GM04504 (cell line): ENCODE data around the gene RAX2.
"Not testable (repeated sequence)": the region's sequence is repeated elsewhere in the genome, so short reads cannot be mapped to it uniquely, and the experiment has no call there.

ENCODE experiments used
- DNase-seq: peaks from one replicate; pipeline ENCODE4 v3.0.0-alpha.2; 2012; ENCODE audit warnings: low read depth

The RAX2 gene

GRCh38 chr19:3778104-3778867 is 6.3 kb upstream of the RAX2 start:
- DNase-seq = no peak

- no peak for DNase-seq
Measured at GRCh38 chr19:3776479-3777040, 4.5 kb upstream of the RAX2 start.

GRCh38 chr19:3775831-3776230 is 3.8 kb upstream of the RAX2 start:
- DNase-seq = no peak

- DNase-seq = no peak
Measured at GRCh38 chr19:3775374-3775711, 3.3 kb upstream of the RAX2 start.

GRCh38 chr19:3774621-3775373 is 2.8 kb upstream of the RAX2 start:
- DNase-seq = no peak

DNA sequence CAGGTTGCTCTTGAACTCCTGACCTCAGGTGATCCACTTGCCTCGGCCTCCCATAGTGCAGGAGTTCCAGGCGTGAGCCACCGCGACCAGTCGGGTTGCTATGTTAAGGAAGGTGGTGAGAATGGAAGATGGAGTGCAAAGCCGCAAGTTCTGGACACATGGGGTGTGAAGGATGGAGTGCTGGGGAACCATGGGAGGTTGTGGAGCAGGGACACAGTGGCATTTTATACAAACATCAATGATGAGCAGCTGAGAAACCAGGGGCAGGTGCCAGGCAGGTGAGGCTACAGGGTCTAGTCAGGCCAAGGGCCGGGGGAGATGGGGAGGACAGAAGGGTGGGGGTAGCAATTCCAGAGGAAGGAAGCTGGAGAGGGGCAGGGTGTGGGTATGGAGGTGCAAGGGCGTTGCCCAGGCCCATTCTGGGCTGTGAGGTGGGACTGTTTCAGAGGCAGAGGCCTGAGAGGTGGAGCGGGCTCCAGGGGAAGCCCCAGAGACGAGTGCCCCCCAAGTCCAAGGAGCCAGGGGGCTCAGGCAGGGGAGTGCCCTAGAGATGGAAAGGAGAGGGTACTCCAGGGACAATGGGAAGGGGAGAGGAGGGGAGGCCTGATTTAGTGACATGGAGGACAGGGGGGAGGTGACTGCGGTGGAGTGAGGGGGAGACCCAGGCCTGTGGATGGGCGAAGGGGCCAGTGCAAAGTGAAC is 1.9 kb upstream of the RAX2 start:
- DNase-seq = no peak

DNA sequence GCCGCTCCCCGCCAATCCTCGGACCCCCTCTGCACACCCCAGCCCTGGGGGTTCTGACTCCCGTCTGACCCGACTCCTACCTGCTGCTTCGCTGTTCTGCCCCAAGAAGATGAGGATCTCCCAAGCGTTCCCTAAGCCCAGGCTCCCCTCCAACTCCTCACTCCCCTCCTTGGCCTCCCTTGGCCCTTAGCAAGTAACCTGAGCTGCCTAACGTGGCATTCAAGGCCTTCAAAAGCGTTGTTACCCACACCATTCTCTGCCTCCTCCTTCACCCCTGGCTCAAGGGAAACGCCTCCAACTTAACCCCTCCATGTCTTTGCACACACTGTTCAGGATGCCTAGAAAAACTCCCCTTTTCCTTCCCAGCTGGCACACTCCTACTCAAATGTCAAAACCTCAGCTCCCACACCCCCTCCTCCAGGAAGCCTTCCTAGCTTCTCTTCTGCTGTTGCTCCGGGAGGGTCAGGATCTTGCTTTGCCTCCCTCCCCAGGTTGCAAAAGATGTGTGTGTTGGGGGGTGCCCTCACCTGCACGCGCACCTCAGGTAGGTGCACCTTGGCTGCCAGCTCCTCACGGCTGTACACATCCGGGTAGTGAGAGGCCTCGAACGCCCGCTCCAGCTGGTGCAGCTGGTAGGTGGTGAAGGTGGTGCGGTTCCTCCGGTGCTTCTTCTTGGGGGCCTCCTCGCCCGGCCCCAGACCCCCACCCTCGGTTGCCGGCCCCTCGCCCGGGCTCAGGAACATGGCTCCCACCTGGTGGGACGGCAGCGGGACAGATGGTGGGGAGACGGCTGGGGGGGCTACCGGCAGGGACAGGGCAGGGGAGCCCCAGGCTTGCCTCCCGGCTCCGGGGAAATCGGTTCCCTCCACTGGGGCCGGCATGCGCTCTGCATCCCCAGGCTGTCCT is 775 bp downstream of the RAX2 start:
- DNase-seq = no peak

DNA sequence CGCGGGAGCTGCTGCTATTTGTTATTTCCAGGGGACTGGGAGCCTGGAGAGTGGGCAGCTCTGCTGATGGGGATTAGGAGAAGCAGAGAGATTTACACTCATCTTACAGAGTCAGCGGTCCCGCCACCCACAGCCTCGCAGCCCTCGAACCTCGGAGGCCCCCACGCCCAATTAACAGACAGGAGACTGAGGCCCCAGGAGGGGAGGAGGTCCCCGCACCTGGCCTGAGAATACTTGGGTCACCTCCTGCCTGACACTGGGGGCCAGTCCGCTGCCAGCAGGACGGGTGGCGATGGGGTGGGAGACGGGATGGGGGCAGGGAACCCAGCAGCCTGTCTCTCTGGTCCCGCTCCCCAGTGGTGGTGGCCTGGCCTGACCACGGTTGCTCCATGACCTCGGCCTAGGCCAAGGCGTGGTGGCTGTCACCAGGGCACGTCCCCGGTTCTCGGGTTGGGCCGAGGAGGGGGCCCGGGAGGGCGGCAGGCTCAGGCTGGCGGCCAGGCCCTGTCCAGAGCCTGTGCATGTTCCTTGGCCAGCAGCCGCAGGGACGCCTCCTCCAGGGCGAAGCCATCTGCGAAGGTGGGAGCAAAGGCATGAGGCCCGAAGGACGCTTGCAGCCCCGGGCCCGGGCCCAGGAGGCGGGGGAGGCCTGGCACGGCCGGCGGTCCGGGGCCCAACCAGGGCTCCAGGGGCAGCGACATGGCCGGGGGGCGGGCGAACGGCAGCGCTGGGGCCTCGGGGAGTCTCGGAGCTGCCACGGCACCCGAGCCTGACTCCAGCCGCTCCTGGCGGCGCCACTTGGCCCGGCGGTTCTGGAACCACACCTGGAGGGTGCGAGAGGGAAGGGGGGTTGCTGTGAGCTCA is 1.7 kb downstream of the RAX2 start:
- no peak for DNase-seq

GRCh38 chr19:3769494-3769893 is 2.5 kb downstream of the RAX2 start:
- no peak for DNase-seq

DNA sequence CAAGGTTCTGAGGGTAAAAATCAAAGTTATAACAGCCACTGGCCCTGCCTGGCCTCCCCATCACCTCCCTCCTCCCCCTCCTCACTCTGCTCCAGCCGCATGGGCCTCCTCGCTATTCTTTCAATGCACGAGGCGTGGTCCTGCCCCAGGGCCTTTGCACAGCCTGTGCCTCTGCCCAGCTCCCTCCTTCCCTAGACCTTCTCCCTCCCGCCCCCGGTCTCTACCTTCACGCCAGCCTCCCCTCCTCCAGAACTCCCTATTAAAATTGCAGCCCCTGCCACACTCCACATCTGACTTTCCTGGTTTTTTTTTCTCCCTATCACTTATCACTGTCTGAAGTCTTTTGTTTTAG is 3.3 kb downstream of the RAX2 start:
- DNase-seq = no peak

DNA sequence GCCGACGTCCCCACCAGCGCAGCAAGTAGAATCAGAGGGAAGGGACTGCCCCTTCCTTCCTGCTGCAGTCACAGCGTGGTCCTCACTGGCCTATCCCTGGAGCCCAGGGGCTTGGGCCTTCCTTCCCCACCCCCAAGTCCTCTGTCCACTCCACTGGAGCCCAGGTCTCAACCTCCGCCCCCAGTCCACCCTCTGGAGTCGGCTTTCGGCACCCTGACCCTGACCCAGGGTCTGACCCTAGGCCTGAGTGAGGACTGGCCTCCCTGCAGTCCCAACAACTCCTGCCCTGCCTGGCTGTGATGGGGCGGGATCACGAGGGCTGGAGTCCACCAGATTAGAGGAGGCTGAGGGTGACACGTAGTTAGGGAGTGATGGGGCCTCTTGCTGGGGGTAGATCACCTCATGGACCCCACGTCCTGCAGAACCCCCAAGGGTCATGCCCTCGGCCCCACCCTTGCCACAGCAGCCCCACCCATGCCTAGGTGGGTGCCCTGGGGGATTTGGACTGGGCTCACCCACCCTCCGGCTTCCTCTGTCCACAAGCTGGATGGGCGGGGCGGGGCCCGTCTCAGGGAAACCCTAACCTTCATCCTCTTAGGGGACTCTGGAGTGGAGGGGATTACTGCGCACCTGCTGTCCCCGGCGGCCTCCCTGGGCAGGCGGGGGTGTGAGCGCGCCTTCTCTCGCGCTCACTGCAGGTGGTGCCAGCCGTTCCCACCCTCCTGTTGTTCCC is 3.8 kb downstream of the RAX2 start:
- DNase-seq = no peak

DNA sequence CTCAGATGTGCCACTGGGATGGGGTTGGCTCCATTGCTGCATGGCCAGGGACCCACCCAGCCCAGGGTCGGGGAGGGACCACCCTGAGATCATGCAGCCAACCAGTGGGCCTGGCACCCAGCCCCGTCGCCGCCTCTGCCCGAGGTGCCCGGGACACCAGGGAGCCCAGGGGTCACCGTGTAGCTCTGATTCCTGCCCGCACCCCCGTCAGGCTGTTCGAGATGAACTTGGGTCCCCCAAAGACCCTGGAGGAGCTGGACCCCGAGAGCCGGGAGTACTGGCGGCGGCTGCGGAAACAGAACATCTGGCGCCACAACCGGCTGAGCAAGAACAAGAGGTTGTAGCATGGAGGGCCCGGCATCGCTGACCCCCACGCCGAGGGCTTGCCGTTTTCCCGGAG is 5.0 kb downstream of the RAX2 start:
- DNase-seq = no peak

DNA sequence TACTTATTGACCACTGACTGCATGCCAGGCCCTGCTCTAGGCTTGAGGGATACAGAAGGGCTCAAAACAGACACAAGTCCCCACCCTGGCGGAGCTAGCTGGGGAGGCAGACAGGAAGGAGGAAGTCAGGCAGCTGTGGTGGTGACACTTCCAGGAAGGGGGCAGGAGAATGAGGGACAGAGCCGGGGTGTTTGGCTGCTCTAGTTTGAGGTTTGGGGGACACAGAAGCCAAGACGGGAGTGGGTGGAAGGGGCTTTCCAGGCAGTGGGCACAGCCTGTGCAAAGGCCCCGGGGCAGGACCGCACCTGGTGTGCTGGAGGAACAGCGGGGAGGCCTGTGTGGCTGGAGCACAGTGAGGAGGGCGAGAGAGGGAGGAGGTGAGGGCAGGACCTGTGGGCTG is 5.5 kb downstream of the RAX2 start:
- no peak for DNase-seq

DNA sequence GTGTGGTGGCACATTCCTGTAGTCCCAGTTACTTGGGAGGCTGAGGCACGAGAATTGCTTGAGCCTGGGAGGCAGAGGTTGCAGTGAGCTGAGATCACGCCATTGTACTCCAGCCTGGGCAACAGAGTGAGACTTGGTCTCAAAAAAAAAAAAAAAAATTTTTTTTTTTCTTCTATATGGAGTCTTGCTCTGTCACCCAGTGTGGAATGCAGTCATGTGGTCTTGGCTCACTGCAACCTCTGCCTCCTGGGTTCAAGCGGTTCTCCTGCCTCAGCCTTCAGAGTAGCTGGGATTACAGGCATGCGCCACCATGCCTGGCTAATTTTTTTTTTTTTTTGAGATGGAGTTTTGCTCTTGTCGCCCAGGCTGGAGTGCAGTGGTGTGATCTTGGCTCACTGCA is 6.3 kb downstream of the RAX2 start:
- DNase-seq = not testable (repeated sequence)

DNA sequence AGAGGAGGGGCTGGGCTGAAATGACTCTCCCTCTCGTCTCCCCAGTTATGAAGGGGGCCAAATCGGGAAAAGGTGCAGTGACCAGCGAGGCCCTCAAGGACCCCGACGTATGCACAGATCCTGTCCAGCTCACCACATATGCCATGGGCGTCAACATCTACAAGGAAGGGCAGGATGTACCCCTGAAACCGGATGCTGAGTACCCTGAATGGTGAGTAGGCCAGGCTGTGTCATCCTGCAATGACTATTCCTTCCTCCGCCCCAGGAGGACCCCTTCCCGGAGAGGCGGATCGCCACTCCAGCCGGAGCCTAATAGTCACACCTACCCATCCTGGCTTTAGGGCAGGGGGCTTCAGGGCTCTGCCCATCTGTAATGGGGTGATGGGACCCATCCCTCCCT is 6.9 kb downstream of the RAX2 start:
- no peak for DNase-seq

- peak; percentile 98 for DNase-seq
Measured at GRCh38 chr19:3762501-3763459, 9.2 kb downstream of the RAX2 start, which contains the start of gene MRPL54. Gene MRPL54, plus strand, starts transcription at chr19:3762682. Its CDS starts 19 bp downstream, at chr19:3762701.

DNA sequence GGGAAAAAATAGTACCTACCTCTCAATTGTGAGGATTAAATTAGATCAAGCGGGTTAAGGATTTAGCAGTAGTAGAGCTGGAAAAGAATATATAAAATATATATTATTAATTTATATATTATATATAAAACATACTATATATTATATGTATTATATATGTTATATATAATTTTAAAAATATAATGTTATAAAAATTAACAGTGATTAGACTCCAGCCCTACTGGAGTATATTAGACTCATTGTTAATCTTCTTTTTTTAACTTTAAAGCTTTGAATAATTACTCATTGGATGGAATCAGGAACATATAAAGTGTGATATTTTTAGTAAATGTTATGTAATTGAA is 9.9 kb downstream of the RAX2 start:
- DNase-seq = no peak

GRCh38 chr19:3761382-3762129 is 10.5 kb downstream of the RAX2 start, which contains the start of gene APBA3:
Gene APBA3, minus strand, starts transcription at chr19:3761692. Its CDS starts 1,428 bp downstream, at chr19:3760264.
- DNase-seq = peak; percentile 77
